HG02852 (cell line): ENCODE results near the gene SYT2.
"Not testable (repeated sequence)": the region's sequence is repeated elsewhere in the genome, so short reads cannot be mapped to it uniquely, and the experiment has no call there.

Experiments used
- ATAC-seq: cut with Tn5 transposase; IDR thresholded peaks from one replicate; pipeline ENCODE4 v1.9.1; 2021; ENCODE audit warnings: mild to moderate bottlenecking, moderate library complexity; ENCODE audit not compliant: unreplicated experiment

SYT2 gene

GRCh38 chr1:202578001-202578504 lies 132.2 kb downstream of the SYT2 start:
- ATAC-seq = no peak

GRCh38 chr1:202577381-202577780 lies 132.9 kb downstream of the SYT2 start:
- no peak for ATAC-seq

- ATAC-seq = no peak
Observed at GRCh38 chr1:202576816-202577215, 133.4 kb downstream of the SYT2 start.

- no peak for ATAC-seq
Observed at GRCh38 chr1:202575918-202576653, 134.2 kb downstream of the SYT2 start.

GRCh38 chr1:202572867-202573266 lies 137.4 kb downstream of the SYT2 start:
- no peak for ATAC-seq

- no peak for ATAC-seq
Observed at GRCh38 chr1:202571719-202572339, 138.4 kb downstream of the SYT2 start.

GRCh38 chr1:202569393-202570322 lies 140.6 kb downstream of the SYT2 start:
- no peak for ATAC-seq

- no peak for ATAC-seq
Observed at GRCh38 chr1:202568826-202569225, 141.4 kb downstream of the SYT2 start.

GRCh38 chr1:202568410-202568809 lies 141.8 kb downstream of the SYT2 start:
- ATAC-seq = no peak

- no peak for ATAC-seq
Observed at GRCh38 chr1:202567738-202568137, 142.5 kb downstream of the SYT2 start.

- peak; percentile 77 for ATAC-seq
Observed at GRCh38 chr1:202565890-202566602, 144.2 kb downstream of the SYT2 start.

- ATAC-seq = no peak
Observed at GRCh38 chr1:202564958-202565495, 145.2 kb downstream of the SYT2 start.

GRCh38 chr1:202563818-202564217 lies 146.4 kb downstream of the SYT2 start:
- ATAC-seq = no peak

GRCh38 chr1:202562444-202563060 lies 147.7 kb downstream of the SYT2 start:
- ATAC-seq = no peak

GRCh38 chr1:202561726-202562443 lies 148.4 kb downstream of the SYT2 start:
- ATAC-seq = no peak

GRCh38 chr1:202561240-202561639 lies 149.0 kb downstream of the SYT2 start:
- no peak for ATAC-seq

- ATAC-seq = not testable (repeated sequence)
Observed at GRCh38 chr1:202557662-202558061, 152.6 kb downstream of the SYT2 start.

GRCh38 chr1:202556037-202556436 lies 154.2 kb downstream of the SYT2 start:
- ATAC-seq = not testable (repeated sequence)

- not testable (repeated sequence) for ATAC-seq
Observed at GRCh38 chr1:202554619-202555018, 155.6 kb downstream of the SYT2 start.
